Suprapubic skin (tissue), 3 donors: ENCODE measurements around the gene PDE4B.

Experiments used
- EP300 ChIP-seq: sonication (generic); formaldehyde crosslinking; IDR thresholded peaks from one replicate; pipeline ENCODE4 v1.6.1; 2017; ENCODE audit warnings: antibody characterized with exemption
- TF ChIP-seq, protein P1 (sequence below), 2 donors: fragments of 200-600 bp in 1 of 2; fragments of 450-650 bp in 1 of 2; sonication (generic) in 1 of 2; IDR thresholded peaks; one replicate each; pipeline ENCODE4 v1.5.1; 2016 to 2019; ENCODE audit warnings: antibody characterized with exemption in 2 of 2, mild to moderate bottlenecking in 1 of 2, moderate library complexity in 1 of 2

DNA sequence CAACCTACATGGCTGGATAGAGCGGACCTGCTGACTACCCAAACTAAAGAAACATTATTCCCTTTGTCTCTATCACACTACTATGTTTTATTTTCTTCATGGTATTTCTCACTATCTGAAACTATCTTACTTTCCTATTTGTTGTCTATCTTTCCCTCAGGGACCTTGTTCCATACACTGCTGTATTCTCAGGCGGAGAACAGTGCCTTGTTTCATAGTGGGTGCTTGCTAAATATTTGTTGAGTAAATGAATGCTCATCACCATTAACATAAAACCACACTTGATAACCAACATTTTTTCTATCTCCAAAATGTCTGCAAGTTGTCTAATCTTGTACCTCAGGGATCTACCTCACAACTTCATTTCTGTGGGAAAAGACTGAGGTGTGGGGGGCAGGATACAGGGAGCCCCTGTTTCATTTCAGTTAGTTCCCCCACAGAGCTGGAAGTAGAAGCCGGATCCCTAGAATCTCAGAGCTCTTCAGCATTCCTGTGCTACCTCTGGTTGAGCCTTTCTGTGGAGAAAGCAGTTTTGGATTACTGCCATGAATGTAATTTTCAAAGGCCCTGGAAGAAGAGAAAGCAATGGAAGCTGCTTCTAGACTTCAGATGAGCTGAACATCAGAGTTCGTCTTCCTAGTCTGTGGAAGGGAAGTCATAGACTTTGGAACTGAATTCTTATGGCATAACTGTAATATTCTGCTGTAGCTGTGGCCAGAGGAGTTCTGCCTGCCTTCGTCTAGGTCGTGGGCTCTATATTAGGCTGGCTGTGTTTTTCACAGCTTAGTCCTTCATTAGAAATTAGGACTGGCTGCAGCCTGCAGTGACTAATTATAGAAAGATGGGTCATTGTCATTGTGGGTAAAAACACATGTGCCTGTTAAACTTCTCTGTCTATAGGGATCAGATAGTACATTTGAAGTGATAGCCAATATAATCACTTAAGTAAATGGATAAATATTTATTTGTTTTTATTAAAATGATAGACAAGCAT lies 448.1 kb downstream of the PDE4B start:
- TF ChIP-seq, protein P1, sequence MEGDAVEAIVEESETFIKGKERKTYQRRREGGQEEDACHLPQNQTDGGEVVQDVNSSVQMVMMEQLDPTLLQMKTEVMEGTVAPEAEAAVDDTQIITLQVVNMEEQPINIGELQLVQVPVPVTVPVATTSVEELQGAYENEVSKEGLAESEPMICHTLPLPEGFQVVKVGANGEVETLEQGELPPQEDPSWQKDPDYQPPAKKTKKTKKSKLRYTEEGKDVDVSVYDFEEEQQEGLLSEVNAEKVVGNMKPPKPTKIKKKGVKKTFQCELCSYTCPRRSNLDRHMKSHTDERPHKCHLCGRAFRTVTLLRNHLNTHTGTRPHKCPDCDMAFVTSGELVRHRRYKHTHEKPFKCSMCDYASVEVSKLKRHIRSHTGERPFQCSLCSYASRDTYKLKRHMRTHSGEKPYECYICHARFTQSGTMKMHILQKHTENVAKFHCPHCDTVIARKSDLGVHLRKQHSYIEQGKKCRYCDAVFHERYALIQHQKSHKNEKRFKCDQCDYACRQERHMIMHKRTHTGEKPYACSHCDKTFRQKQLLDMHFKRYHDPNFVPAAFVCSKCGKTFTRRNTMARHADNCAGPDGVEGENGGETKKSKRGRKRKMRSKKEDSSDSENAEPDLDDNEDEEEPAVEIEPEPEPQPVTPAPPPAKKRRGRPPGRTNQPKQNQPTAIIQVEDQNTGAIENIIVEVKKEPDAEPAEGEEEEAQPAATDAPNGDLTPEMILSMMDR (IDR thresholded peaks at IDR 0.05) = no peak
- TF ChIP-seq EP300 = no peak
